AG04450 (cell line): ENCODE results near the gene CHAF1B. TPM values are rescaled to one million over a fixed set of nuclear protein-coding genes. Genes with fewer than 3 reads are reported as not detected.

Experiments
- CTCF ChIA-PET: fragments of 300-600, 350-600 bp; formaldehyde crosslinking; extraction: SDS; loops from one replicate; lab custom pipeline; 2022; ENCODE audit warnings: antibody characterized with exemption, inconsistent platforms; lab: Charles Lee
- POLR2A ChIA-PET: fragments of 350-600 bp; formaldehyde crosslinking; extraction: SDS; loops from one replicate; lab custom pipeline; 2021; ENCODE audit warnings: antibody characterized with exemption, inconsistent platforms; lab: Yijun Ruan, JAX
- DNase-seq: peaks from one replicate; pipeline ENCODE4 v3.0.0-alpha.2; 2011; ENCODE audit warnings: low read depth, low spot score
- H3K27ac ChIP-seq: one replicate; pipeline ENCODE4 v1.5.1; 2012; ENCODE audit warnings: low read depth, low read length, control low read depth
- H3K27me3 ChIP-seq: one replicate; pipeline ENCODE4 v1.6.0; 2012; ENCODE audit warnings: low read length; ENCODE audit not compliant: control insufficient read depth, insufficient read depth
- H3K4me3 ChIP-seq: 2 replicates; pipeline ENCODE4 v1.5.1; 2011; ENCODE audit warnings: mild to moderate bottlenecking, low read depth, low read length, control low read depth
- H3K9me3 ChIP-seq: 2 replicates; pipeline ENCODE4 v1.5.1; 2012; ENCODE audit warnings: low read length; ENCODE audit not compliant: control insufficient read depth, insufficient read depth
- polyA plus RNA-seq: library from polyadenylated mRNA; depleted of rRNA; stranded (reverse); fragments of >200 nt; gene quantifications from 2 replicates; pipeline ENCODE4 v1.2.3, GENCODE V29; 2011
- TF ChIP-seq, protein P1 (sequence below): IDR thresholded peaks from 2 replicates; pipeline ENCODE4 v1.5.1; 2011; ENCODE audit warnings: low read depth, low read length, control low read depth, inconsistent platforms

The CHAF1B gene
- polyA plus RNA-seq, 1 experiment = 3.7 TPM

DNA sequence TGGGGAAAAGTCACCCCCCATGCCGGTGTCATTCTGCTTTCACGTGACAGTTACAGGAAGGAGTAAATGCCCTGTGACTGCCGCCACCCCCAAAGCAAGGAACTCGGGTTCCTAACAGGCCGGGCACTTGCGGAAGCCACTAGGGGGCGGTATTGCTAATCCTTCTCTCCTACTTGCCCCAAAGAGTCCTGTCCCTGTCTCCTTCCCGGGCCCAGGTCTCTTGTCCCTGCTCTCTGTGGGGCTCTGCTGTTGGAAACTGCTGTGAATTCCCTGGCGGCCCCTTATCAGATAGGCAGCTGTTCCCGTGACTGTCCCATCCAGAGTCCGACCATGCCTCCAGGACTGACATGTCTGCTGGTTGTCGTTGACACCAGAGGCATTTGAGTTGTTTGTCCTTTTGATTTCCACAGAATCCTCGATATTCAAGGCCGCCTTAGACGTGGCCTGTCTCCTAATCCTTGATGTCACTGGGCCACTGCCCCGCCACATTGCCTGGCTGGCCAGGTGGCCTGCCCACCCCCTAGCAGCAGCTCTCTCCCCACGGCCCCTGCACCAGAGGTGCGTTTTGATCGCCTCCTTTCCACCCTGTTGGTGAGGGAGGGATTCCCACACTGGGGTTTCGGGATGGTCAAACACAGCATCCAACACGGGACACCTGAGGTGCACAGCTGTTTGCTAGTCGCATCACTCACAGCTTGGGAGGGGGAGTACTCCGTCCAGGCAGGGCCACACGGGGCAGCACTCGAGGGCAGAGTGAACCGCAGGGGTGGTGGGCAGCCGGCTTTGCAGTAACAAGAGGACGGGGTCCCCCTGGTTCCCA lies 37.3 kb downstream of the CHAF1B start:
- no peak overlapping the region for H3K4me3 ChIP-seq

DNA sequence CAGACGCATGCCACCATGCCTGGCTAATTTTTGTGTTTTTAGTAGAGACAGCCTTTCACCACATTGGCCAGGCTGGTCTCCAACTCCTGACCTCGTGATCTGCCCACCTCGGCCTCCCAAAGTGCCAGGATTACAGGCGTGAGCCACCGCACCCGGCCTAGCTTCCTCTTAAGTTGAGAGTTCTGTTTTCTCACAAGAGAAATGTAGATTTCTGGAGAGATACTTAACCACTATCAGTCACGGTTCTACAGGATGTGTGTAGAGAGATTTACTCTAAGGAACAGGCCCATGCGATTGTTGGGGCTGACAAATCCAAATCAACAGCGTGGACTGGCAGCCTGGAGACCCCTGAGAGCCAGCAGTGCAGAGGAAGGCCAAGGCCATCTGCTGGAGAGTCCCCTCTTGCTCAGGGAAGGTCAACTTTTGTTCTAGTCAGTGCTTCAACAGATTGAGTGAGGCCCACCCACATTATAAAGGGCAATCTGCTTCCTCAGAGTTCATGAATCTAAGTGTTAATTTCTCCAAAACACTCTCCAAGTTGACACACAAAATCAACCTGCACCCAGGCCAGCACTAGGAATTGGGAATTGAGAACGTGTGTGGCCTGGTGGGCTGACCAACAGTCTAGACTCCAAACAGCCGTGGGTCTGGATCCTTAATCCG lies 38.7 kb downstream of the CHAF1B start:
- H3K4me3 ChIP-seq = no peak overlapping the region
- CTCF ChIA-PET = no interaction called here
- no peaks in the 10 kb centered on the region for H3K9me3 ChIP-seq
- TF ChIP-seq, protein P1, sequence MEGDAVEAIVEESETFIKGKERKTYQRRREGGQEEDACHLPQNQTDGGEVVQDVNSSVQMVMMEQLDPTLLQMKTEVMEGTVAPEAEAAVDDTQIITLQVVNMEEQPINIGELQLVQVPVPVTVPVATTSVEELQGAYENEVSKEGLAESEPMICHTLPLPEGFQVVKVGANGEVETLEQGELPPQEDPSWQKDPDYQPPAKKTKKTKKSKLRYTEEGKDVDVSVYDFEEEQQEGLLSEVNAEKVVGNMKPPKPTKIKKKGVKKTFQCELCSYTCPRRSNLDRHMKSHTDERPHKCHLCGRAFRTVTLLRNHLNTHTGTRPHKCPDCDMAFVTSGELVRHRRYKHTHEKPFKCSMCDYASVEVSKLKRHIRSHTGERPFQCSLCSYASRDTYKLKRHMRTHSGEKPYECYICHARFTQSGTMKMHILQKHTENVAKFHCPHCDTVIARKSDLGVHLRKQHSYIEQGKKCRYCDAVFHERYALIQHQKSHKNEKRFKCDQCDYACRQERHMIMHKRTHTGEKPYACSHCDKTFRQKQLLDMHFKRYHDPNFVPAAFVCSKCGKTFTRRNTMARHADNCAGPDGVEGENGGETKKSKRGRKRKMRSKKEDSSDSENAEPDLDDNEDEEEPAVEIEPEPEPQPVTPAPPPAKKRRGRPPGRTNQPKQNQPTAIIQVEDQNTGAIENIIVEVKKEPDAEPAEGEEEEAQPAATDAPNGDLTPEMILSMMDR = no peak
- no peak overlapping the region for H3K27ac ChIP-seq
- POLR2A ChIA-PET = interaction anchor here (0.7 kb wide), 1 partner anchor 54 kb away, joined by 4 read pairs; no protein-coding TSS in a partner anchor
- H3K27me3 ChIP-seq = no peaks in the 10 kb centered on the region
- no peak for DNase-seq

More for the DNA sequence above, 37.3 kb downstream of the CHAF1B start:
- ChIA-PET POLR2A (no interaction called here), CTCF (interaction anchor here (0.6 to 1.7 kb wide), 14 partner anchors 8 to 588 kb away, joined by 3 to 6 read pairs (median 3); no protein-coding TSS in a partner anchor)
- peak; percentile 21 for DNase-seq
- H3K27me3 ChIP-seq = no peaks in the 10 kb centered on the region
- no peaks in the 10 kb centered on the region for H3K9me3 ChIP-seq
- no peak overlapping the region for H3K27ac ChIP-seq
- TF ChIP-seq, protein P1 = peak; percentile 81

- CTCF ChIA-PET = interaction anchor here (0.7 kb wide), 1 partner anchor 62 kb away, joined by 4 read pairs; no protein-coding TSS in a partner anchor
- DNase-seq = no peak
- TF ChIP-seq, protein P1 = no peak
- Histone ChIP-seq H3K4me3 (no peak overlapping the region), H3K9me3 (no peaks in the 10 kb centered on the region), H3K27ac (no peak overlapping the region), H3K27me3 (no peaks in the 10 kb centered on the region)
- POLR2A ChIA-PET = no interaction called here
Observed at GRCh38 chr21:36424592-36424991, 39.4 kb downstream of the CHAF1B start.

DNA sequence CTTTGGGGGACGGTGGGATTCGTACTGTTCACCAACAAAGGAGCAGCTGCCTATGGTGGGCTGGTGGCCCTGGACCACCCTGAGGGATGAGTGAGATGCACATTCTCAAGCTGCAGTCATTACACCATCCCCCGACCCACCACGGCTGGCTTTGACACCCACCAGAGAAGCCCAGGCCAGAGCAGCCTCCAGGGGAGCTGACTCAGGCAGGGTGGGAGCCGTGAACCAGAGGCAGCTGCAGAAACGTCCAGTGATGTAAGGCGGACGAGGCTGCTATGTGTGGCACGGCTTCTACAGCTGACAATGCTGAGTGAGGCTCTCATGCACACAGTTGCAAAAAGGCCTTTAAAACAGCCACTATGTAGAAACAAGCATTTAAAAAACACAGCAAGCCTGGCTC lies 40.1 kb downstream of the CHAF1B start:
- peak; percentile 46 for DNase-seq
- H3K27ac ChIP-seq = peak overlapping the region; percentile 31
- H3K4me3 ChIP-seq = no peak overlapping the region
- ChIA-PET POLR2A (no interaction called here), CTCF (no interaction called here)
- H3K9me3 ChIP-seq = no peaks in the 10 kb centered on the region
- TF ChIP-seq, protein P1 = no peak
- no peaks in the 10 kb centered on the region for H3K27me3 ChIP-seq

DNA sequence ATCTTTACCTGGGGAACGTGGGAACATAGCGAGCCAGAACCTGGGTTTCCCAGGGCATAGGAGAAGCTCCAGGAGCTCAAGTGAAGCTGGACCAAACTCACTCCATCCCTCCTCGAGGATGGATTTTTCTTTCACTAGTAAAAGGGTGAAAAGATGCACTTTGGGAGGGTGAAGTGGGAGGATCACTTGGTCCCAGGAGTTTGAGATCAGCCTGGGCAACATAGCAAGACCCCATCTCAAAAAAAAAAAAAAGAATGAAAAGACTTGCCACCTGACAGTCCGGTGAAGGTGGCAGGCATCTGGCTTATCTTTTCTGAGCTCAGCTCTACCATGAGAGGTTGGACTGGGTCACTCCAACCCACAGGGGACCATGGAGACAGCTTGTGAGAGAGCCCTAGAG lies 42.3 kb downstream of the CHAF1B start:
- Histone ChIP-seq H3K27ac (no peak overlapping the region), H3K4me3 (no peak overlapping the region), H3K27me3 (no peaks in the 10 kb centered on the region), H3K9me3 (no peaks in the 10 kb centered on the region)
- CTCF ChIA-PET = interaction anchor here (2.2 kb wide), 1 partner anchor 8 kb away, joined by 9 read pairs; no protein-coding TSS in a partner anchor
- TF ChIP-seq, protein P1 = no peak
- POLR2A ChIA-PET = interaction anchor here (0.5 kb wide), 1 partner anchor 224 kb away, joined by 3 read pairs; no protein-coding TSS in a partner anchor
- DNase-seq = no peak
